HG02973 (cell line): ENCODE measurements around the gene MIPEP.
"Not testable (repeated sequence)": the region's sequence is repeated elsewhere in the genome, so short reads cannot be mapped to it uniquely, and the experiment has no call there.

Experiments
- ATAC-seq: cut with Tn5 transposase; IDR thresholded peaks from one replicate; pipeline ENCODE4 v1.9.1; 2021; ENCODE audit warnings: moderate library complexity; ENCODE audit not compliant: unreplicated experiment

MIPEP gene

GRCh38 chr13:23888658-23889614 is at the start of gene MIPEP:
Gene MIPEP (minus strand): TSS chr13:23889400. CDS start chr13:23889320, 80 bp downstream.
- peak; percentile 94 for ATAC-seq

- no peak for ATAC-seq
Observed at GRCh38 chr13:23934520-23934919, 45.3 kb upstream of the MIPEP start.

- ATAC-seq: no peak
Observed at GRCh38 chr13:23928985-23929384, 39.8 kb upstream of the MIPEP start.

- no peak for ATAC-seq
Observed at GRCh38 chr13:23923031-23923430, 33.8 kb upstream of the MIPEP start.

GRCh38 chr13:23922005-23922932 is 33.1 kb upstream of the MIPEP start:
- ATAC-seq: no peak

- no peak for ATAC-seq
Observed at GRCh38 chr13:23921451-23921888, 32.3 kb upstream of the MIPEP start.

GRCh38 chr13:23919006-23919405 is 29.8 kb upstream of the MIPEP start:
- no peak for ATAC-seq

GRCh38 chr13:23918208-23918607 is 29.0 kb upstream of the MIPEP start:
- ATAC-seq: no peak

GRCh38 chr13:23915308-23915707 is 26.1 kb upstream of the MIPEP start:
- no peak for ATAC-seq

- no peak for ATAC-seq
Observed at GRCh38 chr13:23912469-23912868, 23.3 kb upstream of the MIPEP start.

GRCh38 chr13:23909606-23910005 is 20.4 kb upstream of the MIPEP start:
- no peak for ATAC-seq

- ATAC-seq: no peak
Observed at GRCh38 chr13:23905766-23906165, 16.6 kb upstream of the MIPEP start.

GRCh38 chr13:23903906-23904280 is 14.7 kb upstream of the MIPEP start:
- ATAC-seq: no peak

GRCh38 chr13:23902975-23903905 is 14.0 kb upstream of the MIPEP start:
- no peak for ATAC-seq

GRCh38 chr13:23901365-23901764 is 12.2 kb upstream of the MIPEP start:
- ATAC-seq: no peak

- ATAC-seq: no peak
Observed at GRCh38 chr13:23899555-23899954, 10.4 kb upstream of the MIPEP start.

- ATAC-seq: no peak
Observed at GRCh38 chr13:23898101-23898500, 8.9 kb upstream of the MIPEP start.

GRCh38 chr13:23897452-23897919 is 8.3 kb upstream of the MIPEP start, which contains the start of gene C1QTNF9B:
Gene C1QTNF9B (minus strand): TSS chr13:23897502.
- ATAC-seq: not testable (repeated sequence)

- ATAC-seq: not testable (repeated sequence)
Observed at GRCh38 chr13:23894746-23895145, 5.5 kb upstream of the MIPEP start.

GRCh38 chr13:23893791-23894190 is 4.6 kb upstream of the MIPEP start:
- not testable (repeated sequence) for ATAC-seq
